ENCODE measurements around the gene SLC6A15.

GRCh38 chr12:84889818-84890217 is 22.8 kb downstream of the SLC6A15 start:
- TF ChIP-seq CTCF (IDR thresholded peaks at IDR 0.05) (no peak), POLR2A (IDR thresholded peaks at IDR 0.05) (no peak)

Measured in esophagus squamous epithelium (tissue), 4 donors.